Neuron (in vitro differentiated cells): ENCODE results near the gene LARGE1.

Source experiments
- H2AFZ ChIP-seq: one replicate; pipeline ENCODE4 v1.6.1; 2013; ENCODE audit warnings: low read depth, mild to moderate bottlenecking, inconsistent platforms, low read length, moderate library complexity
- H3K27me3 ChIP-seq: one replicate; pipeline ENCODE4 v1.6.1; 2013; ENCODE audit warnings: low read length; ENCODE audit not compliant: insufficient read depth
- H3K36me3 ChIP-seq: one replicate; pipeline ENCODE4 v1.6.1; 2013; ENCODE audit warnings: low read length; ENCODE audit not compliant: insufficient read depth
- H3K4me1 ChIP-seq: one replicate; pipeline ENCODE4 v1.6.1; 2013; ENCODE audit warnings: low read length; ENCODE audit not compliant: insufficient read depth
- H3K4me3 ChIP-seq: 2 replicates; pipeline ENCODE4 v1.5.1; 2013; ENCODE audit warnings: mild to moderate bottlenecking, low read length, moderate library complexity
- H3K9me3 ChIP-seq: one replicate; pipeline ENCODE4 v1.6.1; 2013; ENCODE audit warnings: low read length

The LARGE1 gene

GRCh38 chr22:33353502-33353901, 566.8 kb downstream of the LARGE1 start:
- Histone ChIP-seq H3K27me3 (no peaks in the 10 kb centered on the region), H3K4me1 (no peaks in the 10 kb centered on the region), H2AFZ (no peak overlapping the region), H3K36me3 (peaks cover 8% of the 10 kb centered on the region), H3K4me3 (no peak overlapping the region), H3K9me3 (peaks cover 6% of the 10 kb centered on the region)

- peaks cover 6% of the 10 kb centered on the region for H3K9me3 ChIP-seq
Observed at GRCh38 chr22:33352768-33353167, 567.5 kb downstream of the LARGE1 start.

GRCh38 chr22:33350961-33351360, 569.3 kb downstream of the LARGE1 start:
- Histone ChIP-seq H2AFZ (no peak overlapping the region), H3K9me3 (peaks cover 6% of the 10 kb centered on the region), H3K4me3 (no peak overlapping the region), H3K4me1 (no peaks in the 10 kb centered on the region), H3K36me3 (peaks cover 6% of the 10 kb centered on the region), H3K27me3 (no peaks in the 10 kb centered on the region)

More at GRCh38 chr22:33352768-33353167, 567.5 kb downstream of the LARGE1 start:
- peaks cover 8% of the 10 kb centered on the region for H3K36me3 ChIP-seq
- no peak overlapping the region for H3K4me3 ChIP-seq
- H3K4me1 ChIP-seq: no peaks in the 10 kb centered on the region
- H3K27me3 ChIP-seq: no peaks in the 10 kb centered on the region
- H2AFZ ChIP-seq: no peak overlapping the region

GRCh38 chr22:33350491-33350890, 569.8 kb downstream of the LARGE1 start:
- H3K4me3 ChIP-seq: no peak overlapping the region
- H3K27me3 ChIP-seq: no peaks in the 10 kb centered on the region
- peaks cover 6% of the 10 kb centered on the region for H3K36me3 ChIP-seq
- peaks cover 6% of the 10 kb centered on the region for H3K9me3 ChIP-seq
- no peaks in the 10 kb centered on the region for H3K4me1 ChIP-seq
- H2AFZ ChIP-seq: no peak overlapping the region

GRCh38 chr22:33347002-33347401, 573.3 kb downstream of the LARGE1 start:
- Histone ChIP-seq H3K36me3 (peaks cover 4% of the 10 kb centered on the region), H3K4me1 (no peaks in the 10 kb centered on the region), H2AFZ (no peak overlapping the region), H3K27me3 (no peaks in the 10 kb centered on the region), H3K9me3 (peaks cover 6% of the 10 kb centered on the region), H3K4me3 (no peak overlapping the region)

- Histone ChIP-seq H2AFZ (no peak overlapping the region), H3K4me3 (no peak overlapping the region), H3K9me3 (no peaks in the 10 kb centered on the region), H3K4me1 (no peaks in the 10 kb centered on the region), H3K27me3 (no peaks in the 10 kb centered on the region), H3K36me3 (peaks cover 8% of the 10 kb centered on the region)
Observed at GRCh38 chr22:33341611-33342010, 578.7 kb downstream of the LARGE1 start.

GRCh38 chr22:33337524-33337923, 582.8 kb downstream of the LARGE1 start:
- no peak overlapping the region for H2AFZ ChIP-seq
- H3K9me3 ChIP-seq: no peaks in the 10 kb centered on the region

GRCh38 chr22:33335611-33336279, 584.5 kb downstream of the LARGE1 start:
- Histone ChIP-seq H3K4me3 (no peak overlapping the region), H3K27me3 (no peaks in the 10 kb centered on the region), H2AFZ (no peak overlapping the region)

More at GRCh38 chr22:33337524-33337923, 582.8 kb downstream of the LARGE1 start:
- Histone ChIP-seq H3K36me3 (peaks cover 20% of the 10 kb centered on the region), H3K4me3 (no peak overlapping the region), H3K4me1 (no peaks in the 10 kb centered on the region), H3K27me3 (no peaks in the 10 kb centered on the region)

GRCh38 chr22:33332538-33332937, 587.7 kb downstream of the LARGE1 start:
- Histone ChIP-seq H3K27me3 (no peaks in the 10 kb centered on the region), H3K4me3 (no peak overlapping the region), H3K36me3 (peaks cover 19% of the 10 kb centered on the region), H2AFZ (no peak overlapping the region), H3K9me3 (no peaks in the 10 kb centered on the region), H3K4me1 (no peaks in the 10 kb centered on the region)

More at GRCh38 chr22:33335611-33336279, 584.5 kb downstream of the LARGE1 start:
- Histone ChIP-seq H3K4me1 (no peaks in the 10 kb centered on the region), H3K9me3 (no peaks in the 10 kb centered on the region), H3K36me3 (peaks cover 20% of the 10 kb centered on the region)

GRCh38 chr22:33331017-33331416, 589.3 kb downstream of the LARGE1 start:
- Histone ChIP-seq H3K4me3 (no peak overlapping the region), H3K36me3 (peaks cover 22% of the 10 kb centered on the region), H2AFZ (no peak overlapping the region), H3K27me3 (no peaks in the 10 kb centered on the region), H3K9me3 (no peaks in the 10 kb centered on the region), H3K4me1 (no peaks in the 10 kb centered on the region)

- H3K36me3 ChIP-seq: peaks cover 17% of the 10 kb centered on the region
- no peak overlapping the region for H2AFZ ChIP-seq
- H3K4me1 ChIP-seq: no peaks in the 10 kb centered on the region
- H3K27me3 ChIP-seq: no peaks in the 10 kb centered on the region
- H3K4me3 ChIP-seq: no peak overlapping the region
- H3K9me3 ChIP-seq: no peaks in the 10 kb centered on the region
Observed at GRCh38 chr22:33330534-33330933, 589.7 kb downstream of the LARGE1 start.

GRCh38 chr22:33329398-33329797, 590.9 kb downstream of the LARGE1 start:
- Histone ChIP-seq H3K36me3 (peaks cover 10% of the 10 kb centered on the region), H3K4me3 (no peak overlapping the region), H3K27me3 (no peaks in the 10 kb centered on the region), H3K9me3 (no peaks in the 10 kb centered on the region), H2AFZ (no peak overlapping the region), H3K4me1 (no peaks in the 10 kb centered on the region)

GRCh38 chr22:33328789-33329296, 591.4 kb downstream of the LARGE1 start:
- Histone ChIP-seq H3K4me1 (no peaks in the 10 kb centered on the region), H3K9me3 (no peaks in the 10 kb centered on the region), H3K4me3 (no peak overlapping the region), H3K27me3 (no peaks in the 10 kb centered on the region), H3K36me3 (peaks cover 10% of the 10 kb centered on the region), H2AFZ (no peak overlapping the region)
